Activated CD4-positive, alpha-beta T cell treated with anti-CD3 and anti-CD28 coated beads, Interleukin-2, amount 50 U/mL, for 16 hours (primary cell): Measurements from ENCODE around the gene VDAC1.
"Not testable (repeated sequence)": the region's sequence is repeated elsewhere in the genome, so short reads cannot be mapped to it uniquely, and the experiment has no call there.

Source experiments
- DNase-seq: peaks from one replicate; pipeline ENCODE4 v3.0.0-alpha.2; 2020

VDAC1 gene

DNA sequence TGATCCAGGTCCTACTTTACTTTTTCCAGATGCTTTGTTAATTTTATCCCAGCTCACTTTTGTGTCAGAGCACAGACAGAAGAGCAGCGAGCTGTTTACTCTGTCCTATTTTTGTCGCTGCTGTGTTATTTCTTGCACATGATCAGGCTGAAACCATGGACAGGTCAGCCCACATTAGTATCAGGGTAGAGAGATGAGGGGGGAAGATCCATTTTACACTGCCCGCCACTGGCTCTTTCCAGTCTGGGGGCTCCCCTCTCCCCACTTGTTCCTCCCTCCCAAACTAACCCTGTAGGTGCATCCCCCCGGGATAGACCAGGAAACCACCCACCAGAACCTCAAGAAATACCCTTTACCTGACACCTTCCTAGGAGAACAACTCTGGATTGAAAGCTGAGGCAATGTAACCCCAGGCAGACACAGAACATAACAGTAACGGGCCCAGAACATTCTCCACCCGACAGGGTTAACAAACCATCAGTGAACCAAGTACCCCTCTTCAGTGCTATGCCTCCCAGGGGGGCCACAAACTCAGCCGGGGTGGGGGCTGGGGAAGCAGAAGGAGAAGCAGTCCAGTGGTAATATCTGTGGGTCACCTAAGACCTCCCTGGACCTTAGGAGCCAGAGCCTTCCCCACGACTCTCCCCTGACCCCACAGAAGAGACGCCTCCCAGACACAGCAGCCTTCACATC is 10.3 kb downstream of the VDAC1 start:
- no peak for DNase-seq

DNA sequence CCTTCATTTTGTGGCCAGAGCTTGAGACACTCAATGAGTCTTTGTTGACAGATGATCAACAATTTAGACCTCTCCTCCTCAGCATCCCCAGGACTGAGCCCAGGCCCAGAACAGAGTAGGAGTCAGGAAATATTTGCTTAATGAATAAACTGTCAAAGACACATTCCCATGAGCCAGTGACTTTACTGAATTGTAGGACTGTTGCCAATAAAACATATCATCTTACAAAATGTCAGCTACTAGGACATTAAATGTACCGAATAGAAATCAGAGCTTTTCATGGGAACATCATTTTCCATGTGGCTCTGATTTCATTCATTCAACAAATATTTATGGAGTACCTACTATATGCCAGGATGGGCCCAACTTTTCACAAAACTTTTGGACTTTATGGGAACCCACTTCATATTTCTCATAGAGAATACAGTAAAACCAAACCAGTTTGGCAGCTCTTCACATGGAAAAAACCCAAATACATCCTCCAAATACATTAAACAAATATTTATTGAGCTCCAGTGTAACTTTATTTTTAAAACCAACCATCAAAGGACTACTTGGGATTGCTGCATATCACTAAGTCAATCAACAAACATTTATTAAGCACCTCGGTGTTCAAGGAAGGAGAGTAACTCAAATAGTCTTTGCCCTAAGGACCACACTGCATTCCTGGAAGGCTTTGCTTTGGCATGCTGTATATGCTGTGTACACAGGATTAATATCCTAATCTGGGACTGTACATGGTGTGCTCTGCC is 11.4 kb downstream of the VDAC1 start:
- no peak for DNase-seq

DNA sequence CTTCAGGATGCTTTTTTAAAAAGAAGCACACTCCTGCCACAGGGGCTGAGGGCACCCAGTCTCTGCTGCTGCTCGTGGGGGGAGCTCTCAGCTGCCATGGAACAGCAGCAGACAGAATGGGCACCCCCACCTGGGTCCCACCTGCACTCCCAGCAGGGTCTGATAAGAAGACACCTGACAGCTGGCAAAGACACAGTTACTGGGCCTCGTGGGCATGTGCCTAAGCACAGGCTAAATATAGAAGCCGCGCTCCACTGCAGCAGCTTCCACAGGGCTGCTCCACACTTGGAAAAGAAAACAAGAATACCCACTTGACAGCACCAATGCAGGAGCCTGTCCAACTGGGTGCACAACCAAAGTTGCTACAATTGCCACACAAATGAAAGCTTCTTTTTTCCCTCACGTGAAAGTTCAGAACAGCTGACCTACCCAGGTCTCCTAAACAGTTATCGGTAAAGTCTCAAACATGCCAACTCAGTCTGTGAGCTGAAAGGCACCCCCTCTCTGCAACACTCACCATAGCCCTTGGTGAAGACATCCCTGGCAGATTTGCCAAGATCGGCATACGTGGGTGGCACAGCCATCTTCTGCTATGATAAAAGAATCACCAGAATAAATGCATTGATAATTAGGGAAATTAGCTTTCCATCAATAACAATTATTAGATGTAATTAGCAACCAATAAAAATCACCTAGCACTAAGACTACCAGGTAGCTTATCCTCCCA is 12.2 kb downstream of the VDAC1 start:
- DNase-seq, result no peak

DNA sequence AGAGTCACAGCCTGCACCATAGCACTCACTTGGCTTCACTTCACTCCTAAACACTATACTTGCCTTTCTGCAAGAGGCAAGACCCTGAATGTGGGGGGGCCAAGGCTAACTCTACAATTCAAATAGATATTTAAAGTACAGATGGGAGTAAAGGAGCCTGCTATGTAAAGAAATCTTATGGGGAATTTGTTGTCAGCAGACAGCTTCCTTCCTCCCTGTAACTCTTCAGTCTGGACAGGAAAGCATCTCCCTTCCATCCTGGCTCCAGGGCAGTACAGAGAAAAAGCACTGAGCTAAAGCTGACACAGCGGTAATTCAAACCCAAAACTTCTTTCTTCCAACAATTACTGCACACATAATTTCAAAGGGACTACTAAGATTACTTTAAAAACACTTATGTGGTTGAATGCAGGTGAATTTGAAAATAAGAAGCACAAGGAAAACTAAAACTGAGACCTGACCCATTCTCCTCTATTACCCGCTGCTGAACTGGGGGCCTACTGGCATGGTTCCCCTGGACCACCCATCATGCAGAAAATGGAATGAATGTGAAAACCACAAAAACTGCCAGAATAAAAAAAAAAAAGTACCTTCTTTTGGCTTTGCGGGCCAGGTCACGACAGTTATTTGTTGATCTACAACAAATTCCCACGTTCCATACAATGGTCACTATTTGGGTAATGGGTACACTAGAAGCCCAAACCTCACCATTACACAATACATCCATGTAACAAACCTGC is 13.4 kb downstream of the VDAC1 start:
- no peak for DNase-seq

DNA sequence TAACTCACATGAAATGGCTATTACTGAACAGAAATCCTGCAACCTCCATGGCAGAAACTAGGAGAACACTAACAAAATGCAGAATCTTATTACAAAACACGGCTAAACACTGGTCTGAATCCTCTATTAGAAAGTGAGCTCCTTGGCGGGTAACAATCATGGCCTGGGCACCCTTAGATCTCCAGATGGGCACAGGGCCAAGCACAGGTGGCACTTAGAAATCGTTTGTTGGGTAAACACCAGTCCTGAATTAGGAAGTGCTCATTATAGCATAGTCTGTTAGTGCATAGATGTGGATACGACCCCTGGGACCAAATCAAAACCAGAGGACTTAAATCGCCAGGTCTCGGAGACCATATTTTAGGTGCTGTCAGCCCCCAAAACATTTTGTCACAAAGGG is 14.4 kb downstream of the VDAC1 start:
- no peak for DNase-seq

DNA sequence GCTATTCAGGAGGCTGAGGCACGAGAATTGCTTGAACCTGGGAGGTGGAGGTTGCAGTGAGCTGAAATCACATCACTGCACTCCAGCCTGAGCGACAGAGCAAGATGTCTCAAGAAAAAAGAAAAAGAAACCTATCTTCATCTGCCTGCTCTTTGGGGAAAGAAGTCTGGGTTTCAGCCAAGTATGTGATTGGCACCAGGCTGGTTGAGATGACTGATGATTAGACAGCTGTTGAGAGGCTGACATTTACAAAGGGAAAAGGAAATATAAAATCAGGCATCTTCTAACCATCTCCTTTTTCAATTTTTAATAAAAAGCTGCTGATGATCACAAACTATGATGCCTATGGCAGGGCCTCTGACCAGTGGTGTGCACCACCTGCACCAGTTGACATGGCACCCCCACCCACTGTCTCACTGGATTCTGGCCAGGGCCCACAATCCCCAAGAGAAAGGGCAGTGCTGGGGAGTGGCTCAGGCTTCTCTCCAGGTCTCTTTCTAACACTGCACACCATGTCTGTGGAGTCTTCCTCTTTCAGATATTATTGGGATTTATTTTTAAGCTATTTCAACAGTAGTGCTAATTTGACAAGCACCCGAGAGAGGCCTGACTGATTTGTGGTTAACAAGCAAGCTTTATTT is 19.1 kb downstream of the VDAC1 start:
- no peak for DNase-seq

DNA sequence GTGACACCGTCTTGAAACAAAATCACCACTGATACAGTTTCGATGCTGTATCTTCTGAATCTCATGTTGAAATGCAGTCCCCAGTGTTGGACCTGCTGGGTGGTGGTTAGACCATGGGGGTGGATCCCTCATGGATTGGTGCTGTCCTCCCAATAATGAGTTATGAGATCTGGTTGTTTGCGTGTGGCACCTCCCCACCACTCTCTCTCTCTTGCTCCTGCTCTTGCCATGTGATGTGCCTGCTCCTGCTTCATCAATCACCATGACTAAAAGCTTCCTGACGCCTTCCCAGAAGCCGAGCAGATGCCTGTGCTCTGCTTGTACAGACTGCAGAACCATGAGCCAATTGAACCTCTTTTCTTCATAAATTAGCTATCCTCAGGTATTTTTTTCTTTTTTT is 21.1 kb downstream of the VDAC1 start:
- no peak for DNase-seq

DNA sequence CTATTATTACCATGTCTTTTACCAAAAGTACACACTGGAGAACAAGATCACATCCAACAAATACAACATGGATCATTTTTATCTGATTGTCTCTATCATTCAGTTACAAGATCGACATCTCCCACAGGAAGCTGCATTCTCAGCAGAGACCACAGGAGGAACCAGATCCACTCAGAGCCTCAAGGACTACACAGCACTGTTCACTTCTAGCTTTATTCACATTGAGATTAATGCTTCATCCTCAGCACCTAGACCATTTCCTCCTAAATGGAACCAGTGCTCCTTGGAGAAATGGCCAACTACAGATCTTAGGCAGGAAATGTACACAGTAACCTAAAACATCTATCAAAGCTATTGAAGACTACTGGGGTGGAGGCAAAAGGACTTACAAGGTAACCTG is 23.1 kb downstream of the VDAC1 start:
- no peak for DNase-seq

DNA sequence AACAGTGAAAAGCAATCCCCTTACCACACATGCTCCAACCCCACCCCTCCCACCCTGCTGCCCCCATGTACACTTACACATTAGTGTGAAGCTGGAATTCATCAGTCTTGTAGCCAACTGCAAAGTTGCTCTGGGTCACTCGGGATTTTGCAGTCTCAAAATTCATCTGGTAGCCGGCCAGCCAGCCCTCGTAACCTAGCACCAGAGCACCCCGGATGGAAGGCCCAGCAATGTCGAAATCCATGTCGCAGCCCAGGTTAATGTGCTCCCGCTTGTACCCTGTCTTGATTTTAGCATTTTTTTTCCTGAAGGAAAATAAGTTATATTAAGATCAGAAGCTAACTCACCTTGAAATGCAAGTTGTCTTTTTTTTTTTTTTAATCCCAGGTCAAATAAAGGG is 24.1 kb downstream of the VDAC1 start:
- DNase-seq, result no peak

DNA sequence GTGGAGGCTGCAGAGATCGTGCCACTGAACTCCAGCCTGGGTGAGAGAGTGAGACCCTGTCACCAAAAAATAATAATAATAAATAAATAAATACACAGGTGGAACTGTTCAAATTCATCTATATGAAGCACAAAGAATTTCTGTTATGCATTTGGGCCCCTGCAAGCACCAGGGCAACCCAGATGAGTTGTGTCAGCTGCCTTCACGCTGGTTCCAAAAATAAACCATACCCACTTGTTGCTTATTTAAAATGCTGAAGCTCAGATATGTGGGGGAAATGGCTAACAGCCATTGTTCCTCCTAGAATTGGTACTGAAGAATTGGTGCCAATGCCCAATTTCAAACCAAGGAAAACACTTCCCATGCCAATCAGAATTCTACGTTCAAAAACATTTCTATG is 25.8 kb downstream of the VDAC1 start:
- DNase-seq, result no peak

DNA sequence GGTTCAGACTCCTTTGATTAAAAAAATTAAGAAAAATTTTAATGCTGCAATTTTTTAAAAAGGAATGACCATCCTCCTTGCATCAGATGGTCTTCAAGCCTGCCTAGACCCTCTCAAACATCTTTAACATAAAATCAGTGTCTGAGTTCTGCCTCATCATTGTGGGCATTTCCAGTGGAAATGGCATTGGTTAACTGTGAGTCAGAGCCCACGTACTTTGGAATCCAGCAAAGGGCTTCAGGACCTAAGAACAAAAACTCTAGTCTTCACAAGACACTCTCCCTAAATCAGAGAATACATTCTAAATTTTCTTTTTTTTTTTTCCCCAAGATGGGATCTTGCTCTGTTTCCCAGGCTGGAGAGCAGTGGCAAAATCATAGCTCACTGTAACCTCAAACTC is 26.9 kb downstream of the VDAC1 start:
- DNase-seq, result no peak

DNA sequence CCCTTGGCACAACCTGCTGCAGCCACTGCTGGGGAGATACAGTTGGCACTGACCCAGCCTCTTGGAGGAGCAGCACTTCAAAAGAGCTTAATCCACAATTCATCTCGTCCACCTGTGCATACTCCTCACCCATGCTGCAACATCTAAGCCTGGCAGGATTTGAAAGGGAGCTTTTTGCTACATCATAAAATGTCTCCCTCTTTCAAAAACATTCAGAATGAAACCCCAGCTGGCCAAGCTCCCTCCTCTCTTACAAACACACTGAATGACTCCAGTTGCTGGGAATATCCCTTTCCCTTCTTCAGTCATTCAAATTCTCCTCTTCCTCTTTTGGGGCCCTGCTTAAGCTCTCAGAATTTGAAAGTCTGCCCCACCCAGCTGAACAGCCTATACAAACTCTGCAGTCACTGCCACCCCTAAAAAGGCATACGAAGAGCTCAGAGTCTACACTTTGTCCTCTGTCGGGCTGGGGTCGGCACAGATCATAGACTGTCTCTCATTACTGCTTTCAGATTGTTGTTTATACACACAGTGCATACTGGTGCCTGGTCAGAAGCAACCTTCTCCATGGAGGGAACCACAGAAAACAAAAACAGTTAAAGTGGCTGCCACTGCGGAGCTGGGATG is 27.5 kb downstream of the VDAC1 start:
- peak; percentile 47 for DNase-seq

DNA sequence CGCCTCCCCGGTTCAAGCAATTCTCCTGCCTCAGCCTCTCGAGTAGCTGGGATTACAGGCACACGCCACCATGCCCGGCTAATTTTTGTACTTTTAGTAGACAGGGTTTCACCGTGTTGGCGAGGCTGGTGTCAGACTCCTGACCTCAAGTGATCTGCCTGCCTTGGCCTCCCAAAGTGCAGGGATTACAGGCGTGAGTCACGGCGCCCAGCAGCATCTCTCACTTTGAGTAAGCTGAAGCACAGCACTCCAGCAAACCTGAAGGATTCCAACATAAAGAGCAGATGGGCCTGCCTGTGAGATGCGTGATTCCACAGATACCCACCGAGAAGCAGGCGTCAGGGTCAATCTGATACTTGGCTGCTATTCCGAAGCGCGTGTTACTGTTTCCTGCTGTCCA is 29.2 kb downstream of the VDAC1 start:
- DNase-seq, result not testable (repeated sequence)

DNA sequence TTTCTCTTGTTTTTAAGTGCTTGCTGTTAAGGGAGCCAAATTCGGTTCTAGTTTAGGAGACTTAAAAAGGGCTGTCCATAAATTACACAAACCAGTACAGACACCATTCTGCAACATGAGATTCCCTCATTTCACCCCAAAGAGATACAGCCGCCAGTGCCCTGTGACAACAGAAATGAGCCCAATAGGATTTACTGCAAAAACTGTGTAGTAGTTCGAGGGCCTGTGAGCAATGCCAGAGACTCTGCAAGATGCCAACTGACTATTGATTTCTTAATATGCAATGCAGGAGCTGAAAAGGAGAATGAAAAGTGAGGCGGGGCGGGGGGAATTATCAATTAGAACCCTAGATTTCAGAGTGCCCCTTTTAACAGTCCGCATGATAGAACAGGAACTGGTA is 30.6 kb downstream of the VDAC1 start:
- DNase-seq, result no peak

DNA sequence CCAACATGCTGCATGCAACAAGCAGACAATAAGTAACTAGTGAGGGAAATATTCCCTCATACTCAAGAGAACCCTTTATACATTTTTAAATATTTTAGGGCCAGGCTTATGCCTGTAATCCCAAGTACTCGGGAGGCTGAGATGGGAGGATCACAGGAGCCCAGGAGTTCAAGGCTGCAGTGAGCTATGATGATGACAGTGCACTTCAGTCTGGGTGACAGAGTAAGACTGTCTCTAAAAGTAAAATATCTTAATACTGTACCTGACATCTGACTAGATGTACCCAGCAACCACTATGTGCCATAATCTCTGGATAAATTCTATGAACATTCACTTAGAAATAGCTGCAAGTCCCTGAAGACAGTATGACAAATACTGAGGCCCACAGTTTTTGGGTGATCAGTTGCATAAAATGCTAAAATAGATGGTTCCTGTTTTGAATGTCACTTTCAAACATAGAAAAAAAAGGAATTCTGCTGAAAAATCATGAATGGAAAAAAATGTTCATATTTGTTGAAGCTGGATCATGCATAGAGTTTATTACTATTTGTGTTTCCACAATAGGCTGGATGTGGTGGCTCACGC is 34.4 kb downstream of the VDAC1 start:
- DNase-seq, result no peak

DNA sequence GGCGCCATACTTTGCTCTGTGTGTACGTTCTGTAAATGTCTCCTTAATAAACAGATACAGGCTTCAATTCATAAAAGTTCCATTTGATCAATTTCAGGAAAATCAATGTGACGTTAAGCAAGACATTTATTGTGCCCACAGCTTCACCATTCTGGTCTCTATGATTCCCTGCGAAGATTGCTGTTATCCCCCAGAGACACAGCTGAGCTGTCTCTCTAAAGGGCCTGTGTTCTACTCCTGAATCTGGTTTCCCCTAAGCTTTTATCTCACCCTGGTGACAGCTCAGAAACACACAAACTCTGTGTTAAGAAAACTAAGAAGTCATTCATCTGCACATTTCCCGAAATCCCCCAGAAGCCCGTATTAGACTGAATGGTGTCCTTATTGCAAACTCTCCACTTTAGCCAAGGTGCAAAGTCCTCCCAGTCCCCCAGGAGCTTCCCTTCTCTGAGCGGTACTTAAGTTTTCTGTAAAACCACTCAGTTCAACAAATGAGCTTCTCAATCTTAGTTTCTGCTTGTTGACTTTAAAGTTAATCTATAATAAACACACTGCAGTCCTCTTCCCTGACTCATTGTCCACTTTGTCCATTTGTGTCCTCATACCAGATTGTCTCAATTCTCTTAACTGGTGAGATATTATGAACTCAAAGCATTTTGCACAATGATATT is 35.0 kb downstream of the VDAC1 start:
- no peak for DNase-seq

DNA sequence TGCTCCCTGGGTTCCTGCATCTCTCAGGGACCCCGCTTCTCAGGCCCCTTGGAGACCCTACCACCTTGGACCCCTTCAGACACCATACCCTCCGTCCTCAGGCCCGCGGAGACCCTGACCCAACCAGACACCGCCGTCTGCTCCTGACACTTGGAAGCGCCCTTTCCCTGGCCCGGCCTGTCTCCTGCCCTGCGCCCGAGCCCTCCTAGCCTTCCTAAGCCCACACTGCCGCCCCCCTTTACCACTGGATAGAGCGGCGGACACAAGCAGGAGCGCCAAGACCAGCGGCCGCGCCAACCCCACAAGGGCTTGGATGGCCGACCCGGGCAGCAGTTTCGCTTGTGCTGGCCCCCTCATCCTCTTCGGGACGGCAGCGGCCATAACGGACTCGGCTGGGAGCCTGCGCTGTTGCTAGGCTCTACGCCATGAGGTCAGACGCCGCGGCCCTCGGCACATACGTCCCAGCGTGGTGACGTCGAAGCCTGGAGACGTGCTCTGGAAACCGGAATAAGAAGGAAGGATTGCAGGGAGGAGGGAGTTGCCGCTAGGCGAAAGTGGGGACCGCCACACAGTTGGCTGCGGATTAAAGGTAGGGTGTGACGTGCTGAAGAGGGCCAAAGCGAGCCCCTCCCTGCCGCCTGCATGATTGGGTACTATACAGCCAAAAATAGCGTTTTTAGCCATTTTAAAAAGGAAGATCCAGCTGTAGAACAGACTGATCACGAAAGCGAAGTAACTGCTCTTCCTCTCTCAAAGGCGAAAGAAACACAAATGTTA is 36.4 kb downstream of the VDAC1 start, which contains the start of gene C5orf15:
TSS of gene C5orf15 (minus strand) at position 422 of the 777 bp plus-strand sequence. CDS start at position 381, 41 bp downstream.
- DNase-seq, result peak; percentile 97

DNA sequence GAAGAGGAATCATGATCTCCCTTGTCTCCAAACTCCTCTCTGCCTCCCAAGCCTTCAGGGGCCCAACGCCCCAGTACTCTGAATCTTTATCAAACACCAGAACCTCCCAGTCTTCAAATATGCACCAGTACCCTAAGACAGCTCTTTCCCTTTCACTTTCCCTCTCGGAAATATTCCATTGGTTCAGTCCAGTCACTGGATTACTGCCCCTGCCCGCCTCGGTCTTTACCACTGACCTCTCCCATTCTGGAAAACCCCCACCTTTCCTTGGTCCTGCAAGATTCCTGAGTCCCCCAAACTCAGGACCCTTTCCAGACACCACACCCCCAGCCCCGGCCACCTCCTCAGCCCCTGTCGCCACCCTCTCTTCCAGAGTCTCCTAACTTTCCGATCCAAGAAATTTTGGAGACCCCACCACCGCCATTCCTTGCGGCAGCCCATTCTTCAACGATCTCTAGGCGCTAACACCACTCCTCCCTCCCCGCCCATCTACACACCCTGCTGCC is 37.0 kb downstream of the VDAC1 start:
- DNase-seq, result no peak

DNA sequence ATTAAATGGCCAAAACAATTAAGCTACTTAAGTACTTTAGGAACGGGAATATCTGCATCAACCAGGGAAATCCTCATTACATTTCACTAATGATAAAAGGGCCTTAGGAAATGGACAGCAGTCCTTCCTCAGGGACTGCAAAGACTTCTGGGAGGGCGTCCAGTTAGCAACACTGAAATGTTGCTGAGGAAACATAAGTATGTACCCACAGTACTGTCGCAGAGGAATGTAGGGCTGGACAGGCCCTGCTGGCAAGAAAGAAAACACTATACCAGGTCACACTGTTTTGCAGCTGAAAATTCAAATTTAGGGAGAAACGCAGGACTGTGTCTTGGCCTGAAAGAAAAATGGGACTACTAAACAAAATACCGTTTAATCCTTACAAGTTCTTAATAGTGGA is 37.7 kb downstream of the VDAC1 start:
- DNase-seq, result no peak

DNA sequence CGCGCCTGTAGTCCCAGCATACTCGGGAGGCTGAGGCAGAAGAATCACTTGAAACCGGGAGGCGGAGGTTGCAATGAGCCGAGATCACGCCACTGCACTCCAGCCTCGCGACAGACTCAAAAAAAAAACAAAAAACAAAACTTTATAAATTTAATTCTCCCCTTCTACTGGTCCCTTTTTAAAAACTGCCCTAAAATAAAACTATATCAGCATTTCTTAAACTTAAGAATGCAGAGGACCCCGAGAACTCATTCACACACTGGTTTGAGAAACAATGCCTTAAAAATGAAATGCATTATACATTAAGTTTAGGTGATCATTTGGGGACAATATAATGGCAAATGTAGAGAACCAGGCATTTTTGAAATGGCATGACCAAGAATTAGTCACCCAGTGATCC is 38.7 kb downstream of the VDAC1 start:
- no peak for DNase-seq
